AG04449 (cell line): ENCODE data around the gene LRRC59.

Experiments used
- CTCF ChIA-PET: fragments of 350-600 bp; formaldehyde crosslinking; extraction: SDS; loops from one replicate; lab custom pipeline; 2021; ENCODE audit warnings: antibody characterized with exemption; lab: Yijun Ruan, JAX
- POLR2A ChIA-PET: fragments of 400-600, 350-600 bp; formaldehyde crosslinking; extraction: SDS; loops from one replicate; lab custom pipeline; 2020; ENCODE audit warnings: antibody characterized with exemption, inconsistent platforms; lab: Yijun Ruan, JAX
- DNase-seq: peaks from one replicate; pipeline ENCODE4 v3.0.0-alpha.2; 2010; ENCODE audit warnings: low read depth, low spot score
- H3K4me3 ChIP-seq: 2 replicates; pipeline ENCODE4 v1.5.1; 2011; ENCODE audit warnings: low read depth, mild to moderate bottlenecking, control low read depth, low read length
- CTCF ChIP-seq: IDR thresholded peaks from one replicate; pipeline ENCODE4 v1.5.1; 2011; ENCODE audit warnings: mild to moderate bottlenecking, moderate library complexity, low read length, control low read depth, inconsistent platforms; ENCODE audit not compliant: insufficient read depth; ENCODE audit errors: missing control alignments

The LRRC59 gene

DNA sequence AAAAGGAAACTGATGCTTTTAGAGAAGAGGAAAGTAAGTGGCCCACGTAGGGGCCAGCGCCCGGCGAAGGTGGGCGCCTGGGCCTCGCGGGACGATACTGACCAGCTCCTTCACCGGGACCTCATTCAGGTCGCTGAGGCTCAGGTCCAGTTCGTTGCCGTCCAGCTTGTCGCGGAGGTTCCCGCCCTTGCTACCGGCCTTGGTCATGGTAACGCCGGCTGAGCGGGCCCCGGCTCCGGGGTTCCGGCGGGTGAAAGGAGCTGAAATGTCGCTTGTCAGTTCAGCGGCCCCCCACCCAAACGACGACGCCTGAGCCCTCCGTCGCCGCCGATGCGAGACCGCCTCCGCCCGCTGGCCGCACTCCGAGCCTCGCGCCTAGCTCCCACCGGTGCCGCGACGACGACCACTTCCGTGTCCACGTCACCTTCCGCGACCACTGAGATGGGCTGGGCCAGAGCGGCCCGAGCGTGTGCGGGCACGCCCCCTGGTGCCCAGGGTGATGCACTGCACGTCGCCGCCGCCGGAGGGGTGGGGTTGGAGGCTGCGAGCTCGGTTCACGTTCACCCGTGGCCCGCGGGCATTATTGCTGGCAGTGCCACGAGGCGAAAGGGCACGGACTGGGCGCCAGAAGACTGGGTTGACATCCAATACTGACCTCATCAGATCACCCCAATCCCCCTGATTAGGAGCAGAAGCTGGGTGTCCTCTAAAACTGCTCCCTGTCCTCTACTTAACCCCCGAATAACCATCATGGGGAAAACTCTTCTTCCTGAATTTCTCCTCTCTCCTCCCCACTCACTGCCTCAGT lies at the start of gene LRRC59:
LRRC59 (minus strand) TSS at position 413 of the 808 bp plus-strand sequence; CDS start at position 207, 206 bp downstream.
- no peak for DNase-seq
- TF ChIP-seq CTCF: peak; percentile 100
- H3K4me3 ChIP-seq: peak within 1 kb of the TSS; percentile 94
- ChIA-PET CTCF (interaction anchor here (0.8 to 6.9 kb wide), 30 partner anchors 13 to 298 kb away, joined by 3 to 139 read pairs (median 6); partner anchors contain the start of genes ACSF2, CACNA1G, CHAD and EME1), POLR2A (interaction anchor here (0.6 to 1.7 kb wide), 5 partner anchors 9 to 845 kb away, joined by 3 to 9 read pairs (median 5); no protein-coding TSS in a partner anchor)

GRCh38 chr17:50445730-50446325 lies 48.5 kb upstream of the LRRC59 start:
- no peak for DNase-seq
- H3K4me3 ChIP-seq: no peak overlapping the region
- POLR2A ChIA-PET: interaction anchor here (0.6 kb wide), 1 partner anchor 10 kb away, joined by 3 read pairs; no protein-coding TSS in a partner anchor
- no peak for TF ChIP-seq CTCF
- CTCF ChIA-PET: interaction anchor here (0.6 kb wide), 1 partner anchor 38 kb away, joined by 3 read pairs; no protein-coding TSS in a partner anchor

GRCh38 chr17:50444841-50445715 lies 47.8 kb upstream of the LRRC59 start:
- ChIA-PET CTCF (interaction anchor here (0.6 to 2.7 kb wide), 3 partner anchors 14 to 38 kb away, joined by 3 to 7 read pairs (median 5); partner anchors contain the start of gene RSAD1), POLR2A (no interaction called here)
- no peak overlapping the region for H3K4me3 ChIP-seq
- no peak for DNase-seq
- TF ChIP-seq CTCF: no peak

- TF ChIP-seq CTCF: no peak
- POLR2A ChIA-PET: no interaction called here
- CTCF ChIA-PET: interaction anchor here (1.0 to 2.7 kb wide), 3 partner anchors 9 to 46 kb away, joined by 3 to 7 read pairs (median 5); partner anchors contain the start of gene LRRC59
- no peak overlapping the region for H3K4me3 ChIP-seq
- DNase-seq: no peak
These were observed 46.2 kb upstream of the LRRC59 start for GRCh38 chr17:50443505-50443974.

DNA sequence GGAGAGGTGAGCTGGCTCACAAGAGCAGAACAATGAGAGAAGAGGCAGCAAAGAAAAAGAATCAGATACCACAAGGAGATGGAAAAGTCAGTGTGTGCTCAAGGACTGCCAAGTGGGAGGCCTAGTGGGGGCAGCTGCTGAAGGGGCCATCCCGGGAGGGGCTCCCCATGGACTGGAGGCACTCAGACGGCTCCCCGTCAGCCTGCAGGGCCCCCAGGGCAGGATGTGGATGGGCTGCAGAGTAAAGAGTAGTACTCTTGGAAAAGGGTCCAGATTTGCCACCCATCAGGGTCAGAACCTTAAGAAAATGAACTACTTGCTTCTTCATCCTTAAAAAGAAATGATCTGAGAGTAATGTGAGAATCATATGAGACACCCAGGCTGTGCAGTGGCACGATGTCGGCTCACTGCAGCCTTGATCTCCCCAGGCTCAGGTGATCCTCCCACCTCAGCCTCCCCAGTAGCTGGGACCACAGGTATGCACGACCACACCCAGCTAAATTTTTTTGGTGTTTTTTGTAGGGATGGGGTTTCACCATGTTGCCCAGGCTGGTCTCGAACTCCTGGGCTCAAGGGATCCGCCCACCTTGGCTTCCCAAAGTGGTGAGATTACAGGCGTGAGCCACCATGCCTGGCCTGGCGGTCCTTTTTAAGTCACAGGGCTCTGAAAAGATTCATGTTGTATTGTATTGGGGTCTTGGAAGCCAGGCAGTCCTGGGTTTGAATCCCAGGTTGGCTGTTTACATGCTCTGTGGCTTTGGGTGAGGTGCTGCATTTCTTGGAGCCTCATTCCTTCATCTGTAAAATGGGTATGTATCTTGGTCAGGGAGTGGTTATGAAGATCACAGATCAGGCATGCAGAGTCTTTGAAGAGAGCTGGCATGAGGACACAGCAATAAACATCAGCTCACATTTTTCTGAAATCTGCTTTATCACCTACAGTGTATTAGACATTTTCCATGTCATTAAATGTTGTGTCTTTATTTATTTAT lies 43.8 kb upstream of the LRRC59 start:
- no peak for DNase-seq
- TF ChIP-seq CTCF: no peak
- POLR2A ChIA-PET: no interaction called here
- CTCF ChIA-PET: interaction anchor here (1.2 to 1.4 kb wide), 2 partner anchors 37 to 38 kb away, joined by 3 to 4 read pairs; partner anchors contain the start of gene RSAD1
- no peak overlapping the region for H3K4me3 ChIP-seq
